Activated naive CD8-positive, alpha-beta T cell treated with anti-CD3 and anti-CD28 coated beads, Interleukin-2, amount 10 ng/mL, durations not matched to agents 7 days and 5 days (primary cell): ENCODE results near the gene FGF2. TPM values are rescaled to one million over a fixed set of nuclear protein-coding genes. Genes with fewer than 3 reads are reported as not detected.

ENCODE experiments used
- ATAC-seq: fragments of 150-1000 bp; cut with Tn5 transposase; one replicate; pipeline ENCODE4 v1.10.0; 2021; ENCODE audit warnings: low read depth, moderate library complexity
- POLR2A ChIA-PET: fragments of 350-600 bp; sonication (Branson Sonifier 250); formaldehyde crosslinking; loops from one replicate; lab custom pipeline; 2021; ENCODE audit warnings: antibody characterized with exemption; lab: Charles Lee
- DNase-seq: peaks from one replicate; pipeline ENCODE4 v3.0.0; 2021
- H3K27ac Mint-ChIP-seq: one replicate; pipeline ENCODE4 v1.8.0; 2022; ENCODE audit warnings: mild to moderate bottlenecking, mixed read lengths
- H3K27me3 Mint-ChIP-seq: one replicate; pipeline ENCODE4 v1.8.0; 2022; ENCODE audit warnings: mild to moderate bottlenecking, moderate library complexity, mixed read lengths
- H3K36me3 Mint-ChIP-seq: one replicate; pipeline ENCODE4 v1.8.0; 2021; ENCODE audit warnings: mild to moderate bottlenecking, mixed read lengths
- H3K4me1 Mint-ChIP-seq: one replicate; pipeline ENCODE4 v1.8.0; 2021; ENCODE audit warnings: mixed read lengths
- H3K4me3 Mint-ChIP-seq: one replicate; pipeline ENCODE4 v1.8.0; 2022; ENCODE audit warnings: mild to moderate bottlenecking, moderate library complexity, mixed read lengths
- H3K9me3 Mint-ChIP-seq: one replicate; pipeline ENCODE4 v1.8.0; 2021; ENCODE audit warnings: mixed read lengths
- total RNA-seq, 2 experiments: library from RNA; stranded (reverse); gene quantifications; one replicate each; pipeline ENCODE4 v1.2.3, GENCODE V29; 2021

Gene FGF2
- total RNA-seq, 2 experiments from 2014 or later: not detected

- H3K27ac Mint-ChIP-seq: no peak overlapping the region
Observed at GRCh38 chr4:122896270-122896669, 69.6 kb downstream of the FGF2 start.

GRCh38 chr4:122898370-122899150 lies 71.9 kb downstream of the FGF2 start:
- DNase-seq (no peak), ATAC-seq (no peak)
- no peak overlapping the region for H3K4me3 Mint-ChIP-seq
- POLR2A ChIA-PET: no interaction called here
- no peaks in the 10 kb centered on the region for H3K27me3 Mint-ChIP-seq
- H3K27ac Mint-ChIP-seq: no peak overlapping the region
- H3K36me3 Mint-ChIP-seq: peaks cover 8% of the 10 kb centered on the region
- H3K4me1 Mint-ChIP-seq: no peaks in the 10 kb centered on the region
- no peaks in the 10 kb centered on the region for H3K9me3 Mint-ChIP-seq

More at GRCh38 chr4:122896270-122896669, 69.6 kb downstream of the FGF2 start:
- H3K9me3 Mint-ChIP-seq: no peaks in the 10 kb centered on the region
- no peak overlapping the region for H3K4me3 Mint-ChIP-seq
- no peaks in the 10 kb centered on the region for H3K4me1 Mint-ChIP-seq
- no peaks in the 10 kb centered on the region for H3K27me3 Mint-ChIP-seq
- no peak for DNase-seq
- ATAC-seq: no peak
- POLR2A ChIA-PET: no interaction called here
- H3K36me3 Mint-ChIP-seq: peaks cover 10% of the 10 kb centered on the region

GRCh38 chr4:122899682-122900081 lies 73.1 kb downstream of the FGF2 start:
- no peak overlapping the region for H3K27ac Mint-ChIP-seq
- no peaks in the 10 kb centered on the region for H3K9me3 Mint-ChIP-seq
- no peak for DNase-seq
- peaks cover 8% of the 10 kb centered on the region for H3K36me3 Mint-ChIP-seq
- peaks cover 2% of the 10 kb centered on the region for H3K4me1 Mint-ChIP-seq
- POLR2A ChIA-PET: no interaction called here
- H3K4me3 Mint-ChIP-seq: no peak overlapping the region
- H3K27me3 Mint-ChIP-seq: no peaks in the 10 kb centered on the region
- ATAC-seq: no peak

- Mint-ChIP-seq H3K36me3 (peaks cover 13% of the 10 kb centered on the region), H3K9me3 (no peaks in the 10 kb centered on the region), H3K27me3 (no peaks in the 10 kb centered on the region), H3K4me1 (peaks cover 2% of the 10 kb centered on the region), H3K27ac (no peak overlapping the region), H3K4me3 (no peak overlapping the region)
- POLR2A ChIA-PET: no interaction called here
- DNase-seq (no peak), ATAC-seq (no peak)
Observed at GRCh38 chr4:122900314-122900713, 73.7 kb downstream of the FGF2 start.

GRCh38 chr4:122901247-122902010 lies 74.8 kb downstream of the FGF2 start:
- Mint-ChIP-seq H3K4me3 (no peak overlapping the region), H3K27ac (no peak overlapping the region), H3K9me3 (no peaks in the 10 kb centered on the region), H3K27me3 (no peaks in the 10 kb centered on the region), H3K4me1 (peaks cover 2% of the 10 kb centered on the region), H3K36me3 (peaks cover 16% of the 10 kb centered on the region)
- POLR2A ChIA-PET: no interaction called here
- ATAC-seq (no peak), DNase-seq (no peak)

GRCh38 chr4:122903766-122904288 lies 77.2 kb downstream of the FGF2 start:
- peaks cover 23% of the 10 kb centered on the region for H3K36me3 Mint-ChIP-seq
- H3K27me3 Mint-ChIP-seq: no peaks in the 10 kb centered on the region
- H3K4me3 Mint-ChIP-seq: no peak overlapping the region
- DNase-seq (no peak), ATAC-seq (no peak)
- H3K9me3 Mint-ChIP-seq: no peaks in the 10 kb centered on the region
- POLR2A ChIA-PET: no interaction called here
- no peak overlapping the region for H3K27ac Mint-ChIP-seq
- H3K4me1 Mint-ChIP-seq: peaks cover 2% of the 10 kb centered on the region

- ATAC-seq: no peak
- no peak overlapping the region for H3K4me3 Mint-ChIP-seq
- POLR2A ChIA-PET: no interaction called here
- peaks cover 31% of the 10 kb centered on the region for H3K36me3 Mint-ChIP-seq
- DNase-seq: no peak
- H3K9me3 Mint-ChIP-seq: no peaks in the 10 kb centered on the region
- no peak overlapping the region for H3K27ac Mint-ChIP-seq
- no peaks in the 10 kb centered on the region for H3K27me3 Mint-ChIP-seq
- peaks cover 5% of the 10 kb centered on the region for H3K4me1 Mint-ChIP-seq
Observed at GRCh38 chr4:122906859-122907305, 80.3 kb downstream of the FGF2 start.

GRCh38 chr4:122908223-122908622 lies 81.6 kb downstream of the FGF2 start:
- POLR2A ChIA-PET: no interaction called here
- Mint-ChIP-seq H3K4me1 (peaks cover 6% of the 10 kb centered on the region), H3K9me3 (no peaks in the 10 kb centered on the region), H3K4me3 (no peak overlapping the region), H3K36me3 (peaks cover 29% of the 10 kb centered on the region), H3K27ac (no peak overlapping the region), H3K27me3 (no peaks in the 10 kb centered on the region)
- DNase-seq (no peak), ATAC-seq (no peak)

GRCh38 chr4:122909683-122910082 lies 83.1 kb downstream of the FGF2 start:
- POLR2A ChIA-PET: no interaction called here
- Mint-ChIP-seq H3K36me3 (peaks cover 28% of the 10 kb centered on the region), H3K27me3 (no peaks in the 10 kb centered on the region), H3K4me3 (no peak overlapping the region), H3K4me1 (peaks cover 4% of the 10 kb centered on the region), H3K9me3 (no peaks in the 10 kb centered on the region), H3K27ac (no peak overlapping the region)
- DNase-seq (no peak), ATAC-seq (no peak)

- no peak overlapping the region for H3K4me3 Mint-ChIP-seq
- peaks cover 4% of the 10 kb centered on the region for H3K4me1 Mint-ChIP-seq
- no peaks in the 10 kb centered on the region for H3K9me3 Mint-ChIP-seq
- H3K27me3 Mint-ChIP-seq: no peaks in the 10 kb centered on the region
- no peak for ATAC-seq
- no peak for DNase-seq
- peaks cover 29% of the 10 kb centered on the region for H3K36me3 Mint-ChIP-seq
- no peak overlapping the region for H3K27ac Mint-ChIP-seq
- POLR2A ChIA-PET: no interaction called here
Observed at GRCh38 chr4:122911588-122911987, 85.0 kb downstream of the FGF2 start.

GRCh38 chr4:122912810-122913575 lies 86.4 kb downstream of the FGF2 start:
- DNase-seq (no peak), ATAC-seq (no peak)
- H3K4me1 Mint-ChIP-seq: peaks cover 4% of the 10 kb centered on the region
- no peaks in the 10 kb centered on the region for H3K9me3 Mint-ChIP-seq
- POLR2A ChIA-PET: no interaction called here
- no peak overlapping the region for H3K4me3 Mint-ChIP-seq
- H3K27ac Mint-ChIP-seq: no peak overlapping the region
- peaks cover 27% of the 10 kb centered on the region for H3K36me3 Mint-ChIP-seq
- no peaks in the 10 kb centered on the region for H3K27me3 Mint-ChIP-seq

GRCh38 chr4:122914292-122914904 lies 87.8 kb downstream of the FGF2 start:
- H3K4me1 Mint-ChIP-seq: peaks cover 7% of the 10 kb centered on the region
- no peaks in the 10 kb centered on the region for H3K9me3 Mint-ChIP-seq
- POLR2A ChIA-PET: no interaction called here
- ATAC-seq (no peak), DNase-seq (no peak)
- no peaks in the 10 kb centered on the region for H3K27me3 Mint-ChIP-seq
- no peak overlapping the region for H3K4me3 Mint-ChIP-seq
- peaks cover 23% of the 10 kb centered on the region for H3K36me3 Mint-ChIP-seq
- no peak overlapping the region for H3K27ac Mint-ChIP-seq

- Mint-ChIP-seq H3K27me3 (no peaks in the 10 kb centered on the region), H3K36me3 (peaks cover 22% of the 10 kb centered on the region), H3K4me3 (no peak overlapping the region), H3K27ac (no peak overlapping the region), H3K9me3 (no peaks in the 10 kb centered on the region), H3K4me1 (peaks cover 7% of the 10 kb centered on the region)
- POLR2A ChIA-PET: no interaction called here
- no peak for ATAC-seq
- no peak for DNase-seq
Observed at GRCh38 chr4:122914938-122915337, 88.3 kb downstream of the FGF2 start.
